ENCODE results near the gene ATG7.

Gene ATG7

DNA sequence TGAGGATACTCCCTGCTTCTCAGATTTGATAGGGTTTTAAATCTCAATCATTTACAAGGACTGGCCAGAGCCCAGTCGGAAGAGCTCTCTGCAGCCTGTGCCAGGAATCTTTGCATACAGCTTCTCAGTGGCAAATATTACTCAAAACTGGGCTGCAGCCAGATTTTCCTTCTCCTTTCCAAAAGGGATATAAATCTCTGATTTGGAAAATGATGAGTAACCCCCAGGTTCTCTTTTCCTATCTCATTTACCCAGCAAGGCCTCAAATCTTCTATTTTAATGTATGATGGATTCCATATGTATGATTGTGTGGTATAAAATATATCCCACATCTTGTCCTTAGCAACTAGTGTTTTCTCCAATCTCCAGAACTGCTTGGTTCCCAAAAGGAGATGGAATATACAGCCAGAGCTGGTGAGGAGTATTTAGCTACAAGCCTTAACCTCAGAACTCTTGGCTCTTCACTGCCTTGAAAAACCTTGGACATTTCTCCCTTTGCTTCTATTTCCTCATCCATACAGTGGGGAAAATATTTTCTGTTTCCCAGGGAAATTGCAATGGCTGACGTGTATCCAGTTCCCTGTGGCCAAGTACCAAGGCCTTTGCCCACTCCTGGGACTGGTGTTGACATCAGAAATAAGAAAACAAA is 114.4 kb downstream of the ATG7 start:
- Histone ChIP-seq H3K27me3 (ENCODE audit: insufficient read depth, insufficient read length) (no peaks in the 10 kb centered on the region), H3K4me3 (ENCODE audit: insufficient read length, low read depth) (no peak overlapping the region), H3K9me3 (ENCODE audit: insufficient read depth, low read length) (no peaks in the 10 kb centered on the region), H3K4me1 (ENCODE audit: insufficient read depth, insufficient read length) (no peaks in the 10 kb centered on the region), H3K36me3 (ENCODE audit: insufficient read depth, insufficient read length, low read length) (no peaks in the 10 kb centered on the region), H3K9ac (ENCODE audit: insufficient read length, low read depth) (no peak overlapping the region)
- no peak for TF ChIP-seq ZNF274 (IDR thresholded peaks at IDR 0.05; ENCODE audit: low read depth, low read length)
- no peak for TF ChIP-seq SUZ12 (IDR thresholded peaks at IDR 0.05; ENCODE audit: extremely low read depth, insufficient read depth, insufficient read length)
- TF ChIP-seq YY1 (IDR thresholded peaks at IDR 0.05; ENCODE audit: insufficient read depth, insufficient read length), result no peak
- DNase-seq (ENCODE audit: low read depth, low spot score), result no peak

DNA sequence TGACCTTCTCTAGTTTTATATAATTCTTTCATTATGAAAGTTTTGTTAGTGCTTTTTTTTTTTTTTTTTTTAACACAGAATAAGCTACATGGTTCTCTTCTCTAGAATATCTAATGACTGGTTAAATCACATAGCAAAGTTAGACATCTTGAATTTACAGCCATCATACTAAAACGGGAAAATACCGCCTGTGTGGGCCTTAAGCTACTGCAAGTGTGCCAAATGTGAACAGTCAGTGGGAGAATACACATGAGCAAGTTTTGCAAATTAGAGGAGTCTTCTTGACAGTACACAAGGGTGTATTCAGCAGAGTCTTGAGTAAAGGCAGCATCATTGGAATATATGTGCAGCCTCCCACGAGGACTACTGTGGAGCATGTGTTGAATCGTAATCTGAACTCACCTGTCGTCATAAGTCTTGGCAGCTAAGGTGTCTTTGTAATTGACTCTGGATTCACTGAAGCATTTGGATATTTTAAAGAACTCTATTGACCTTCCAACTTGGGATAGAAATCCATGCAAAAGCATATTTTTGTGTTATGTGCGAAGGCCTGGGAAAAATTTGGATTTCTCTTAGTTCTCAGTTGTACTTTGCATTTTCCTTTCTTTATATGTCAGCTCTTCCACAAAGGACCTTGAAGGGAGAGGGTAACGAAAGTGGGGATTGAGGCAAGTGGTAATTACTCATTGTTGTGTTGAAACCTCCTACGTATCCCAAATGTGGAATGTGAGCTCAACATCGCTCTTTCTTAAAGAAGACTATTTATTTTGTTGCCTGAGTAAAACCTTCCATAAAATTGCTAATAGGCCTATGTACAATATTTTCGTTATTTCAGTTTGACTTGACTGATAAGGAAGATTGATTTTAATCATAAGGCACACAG is 117.4 kb downstream of the ATG7 start:
- H3K36me3 ChIP-seq (ENCODE audit: insufficient read depth, insufficient read length, low read length), result no peaks in the 10 kb centered on the region
- TF ChIP-seq YY1 (IDR thresholded peaks at IDR 0.05; ENCODE audit: insufficient read depth, insufficient read length) (no peak), ZNF274 (IDR thresholded peaks at IDR 0.05; ENCODE audit: low read depth, low read length) (no peak), SUZ12 (IDR thresholded peaks at IDR 0.05; ENCODE audit: extremely low read depth, insufficient read depth, insufficient read length) (no peak)
- H3K4me1 ChIP-seq (ENCODE audit: insufficient read depth, insufficient read length), result no peaks in the 10 kb centered on the region
- no peaks in the 10 kb centered on the region for H3K9me3 ChIP-seq (ENCODE audit: insufficient read depth, low read length)
- H3K9ac ChIP-seq (ENCODE audit: insufficient read length, low read depth), result no peak overlapping the region
- H3K27me3 ChIP-seq (ENCODE audit: insufficient read depth, insufficient read length), result no peaks in the 10 kb centered on the region
- H3K4me3 ChIP-seq (ENCODE audit: insufficient read length, low read depth), result no peak overlapping the region
- no peak for DNase-seq (ENCODE audit: low read depth, low spot score)

DNA sequence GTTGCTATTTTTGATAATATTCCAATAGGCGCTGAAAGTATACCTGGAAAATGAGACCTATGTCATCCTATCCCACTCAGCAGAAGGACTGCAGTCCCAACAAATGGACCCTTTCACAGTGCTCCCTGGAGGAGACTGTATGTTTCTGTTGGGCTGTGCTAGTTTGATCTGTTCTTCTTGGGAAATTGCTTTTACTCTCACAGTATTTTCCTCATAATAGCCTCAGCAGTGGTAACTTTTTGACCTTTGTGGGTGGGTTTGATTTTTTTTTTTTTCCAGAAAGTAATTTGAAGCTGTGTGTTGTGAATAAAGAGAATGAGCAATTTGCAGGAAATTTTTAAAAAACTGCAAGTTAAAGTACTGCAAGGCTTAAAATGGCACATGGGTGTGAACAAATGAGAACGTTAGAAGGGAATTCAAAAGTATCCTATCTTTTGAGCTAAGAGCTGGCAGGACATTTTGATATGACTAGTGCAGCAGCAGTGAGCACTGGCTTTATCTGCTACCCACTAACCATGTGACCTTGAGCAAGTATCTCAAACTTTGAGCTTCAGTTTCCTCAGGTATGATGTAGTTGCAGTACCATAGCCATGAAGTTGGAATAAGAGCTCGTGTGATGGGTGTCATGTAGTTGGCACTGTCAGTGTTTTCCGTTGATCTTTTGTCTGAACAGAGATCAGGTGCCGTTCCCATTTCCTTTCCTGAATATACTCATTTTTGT is 118.4 kb downstream of the ATG7 start:
- H3K4me3 ChIP-seq (ENCODE audit: insufficient read length, low read depth), result no peak overlapping the region

DNA sequence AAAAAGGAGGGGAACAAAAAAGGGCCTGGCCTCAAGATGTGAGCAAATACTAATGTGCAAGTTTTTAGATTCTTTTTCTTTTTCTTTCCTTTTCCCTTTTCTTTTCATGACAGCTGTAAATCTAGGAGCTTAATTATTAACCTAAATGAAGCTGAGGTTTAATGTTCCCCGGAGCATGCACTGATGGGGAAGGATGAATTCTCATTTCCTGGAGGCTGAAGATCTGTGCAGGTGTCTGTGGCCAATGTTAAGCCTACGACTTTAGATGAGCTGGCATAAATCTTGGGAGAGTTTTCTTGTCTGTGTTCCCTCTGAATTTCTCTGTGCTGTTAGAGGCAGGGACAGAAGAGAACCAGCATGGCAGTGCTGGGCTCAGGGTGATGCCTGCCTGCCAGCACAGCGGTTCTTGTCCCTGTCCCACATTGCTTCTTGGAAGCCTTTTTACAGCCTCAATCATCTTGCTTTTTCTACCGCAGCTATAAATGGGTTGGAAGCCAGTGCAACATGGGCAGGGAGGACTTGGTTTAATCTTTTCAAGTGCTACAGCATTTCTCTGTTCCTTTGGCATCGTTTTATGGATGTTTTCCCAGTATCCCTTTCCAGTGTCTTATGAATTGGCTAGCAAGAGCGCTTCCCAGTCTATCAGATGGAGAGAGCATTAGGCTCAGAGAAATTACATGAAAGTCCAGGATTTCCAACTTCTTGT is 119.1 kb downstream of the ATG7 start:
- H3K9ac ChIP-seq (ENCODE audit: insufficient read length, low read depth), result no peak overlapping the region
- no peak for DNase-seq (ENCODE audit: low read depth, low spot score)
- H3K4me1 ChIP-seq (ENCODE audit: insufficient read depth, insufficient read length), result no peaks in the 10 kb centered on the region
- TF ChIP-seq SUZ12 (IDR thresholded peaks at IDR 0.05; ENCODE audit: extremely low read depth, insufficient read depth, insufficient read length) (no peak), YY1 (IDR thresholded peaks at IDR 0.05; ENCODE audit: insufficient read depth, insufficient read length) (no peak), ZNF274 (IDR thresholded peaks at IDR 0.05; ENCODE audit: low read depth, low read length) (no peak)
- no peaks in the 10 kb centered on the region for H3K36me3 ChIP-seq (ENCODE audit: insufficient read depth, insufficient read length, low read length)
- H3K9me3 ChIP-seq (ENCODE audit: insufficient read depth, low read length), result no peaks in the 10 kb centered on the region
- no peaks in the 10 kb centered on the region for H3K27me3 ChIP-seq (ENCODE audit: insufficient read depth, insufficient read length)
- H3K4me3 ChIP-seq (ENCODE audit: insufficient read length, low read depth), result no peak overlapping the region

More for the DNA sequence above, 118.4 kb downstream of the ATG7 start:
- Histone ChIP-seq H3K9me3 (ENCODE audit: insufficient read depth, low read length) (no peaks in the 10 kb centered on the region), H3K9ac (ENCODE audit: insufficient read length, low read depth) (no peak overlapping the region), H3K36me3 (ENCODE audit: insufficient read depth, insufficient read length, low read length) (no peaks in the 10 kb centered on the region), H3K4me1 (ENCODE audit: insufficient read depth, insufficient read length) (no peaks in the 10 kb centered on the region), H3K27me3 (ENCODE audit: insufficient read depth, insufficient read length) (no peaks in the 10 kb centered on the region)
- TF ChIP-seq YY1 (IDR thresholded peaks at IDR 0.05; ENCODE audit: insufficient read depth, insufficient read length) (no peak), SUZ12 (IDR thresholded peaks at IDR 0.05; ENCODE audit: extremely low read depth, insufficient read depth, insufficient read length) (no peak), ZNF274 (IDR thresholded peaks at IDR 0.05; ENCODE audit: low read depth, low read length) (no peak)
- no peak for DNase-seq (ENCODE audit: low read depth, low spot score)

DNA sequence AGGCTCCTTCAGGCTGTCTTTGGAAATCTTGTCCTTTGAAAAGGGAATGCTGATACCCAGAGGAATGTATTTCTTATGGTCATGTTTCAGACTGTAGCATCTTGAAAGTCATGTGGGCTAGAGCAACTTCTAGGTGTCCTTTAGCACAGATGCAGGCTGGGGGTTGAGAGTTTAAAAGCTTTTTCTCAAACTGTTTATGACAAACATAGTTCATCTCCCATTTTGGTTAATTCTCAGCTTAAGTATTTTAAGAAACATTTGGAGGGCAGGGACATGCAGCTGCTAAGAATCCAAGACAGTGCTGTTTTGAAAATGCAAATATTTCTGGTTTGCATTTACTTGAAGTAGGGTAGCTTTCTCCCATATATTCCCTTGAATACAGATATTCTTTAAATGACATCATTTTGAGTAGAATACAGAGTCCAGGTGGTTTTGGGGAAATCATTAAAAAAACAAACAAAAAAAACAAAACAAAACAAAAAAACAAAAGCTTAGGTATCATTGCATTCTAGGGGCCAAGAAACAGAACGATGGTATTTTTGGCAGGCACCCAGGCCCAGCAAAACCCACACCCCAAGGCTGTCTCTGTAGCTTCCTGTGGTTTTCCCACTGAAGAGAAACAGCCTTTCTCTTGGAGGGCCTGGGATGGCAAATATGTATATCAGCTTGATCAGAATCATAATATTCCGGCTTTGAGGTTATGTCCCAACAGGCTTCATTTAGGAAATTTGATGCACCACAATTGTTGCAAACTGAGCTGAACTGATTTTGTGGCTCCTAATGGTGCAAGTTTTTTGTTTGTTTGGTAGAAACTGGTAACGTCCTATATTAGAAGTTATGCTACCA is 120.0 kb downstream of the ATG7 start:
- Histone ChIP-seq H3K4me1 (ENCODE audit: insufficient read depth, insufficient read length) (no peaks in the 10 kb centered on the region), H3K9ac (ENCODE audit: insufficient read length, low read depth) (no peak overlapping the region), H3K9me3 (ENCODE audit: insufficient read depth, low read length) (no peaks in the 10 kb centered on the region), H3K27me3 (ENCODE audit: insufficient read depth, insufficient read length) (no peaks in the 10 kb centered on the region), H3K36me3 (ENCODE audit: insufficient read depth, insufficient read length, low read length) (no peaks in the 10 kb centered on the region), H3K4me3 (ENCODE audit: insufficient read length, low read depth) (no peak overlapping the region)
- TF ChIP-seq SUZ12 (IDR thresholded peaks at IDR 0.05; ENCODE audit: extremely low read depth, insufficient read depth, insufficient read length) (no peak), ZNF274 (IDR thresholded peaks at IDR 0.05; ENCODE audit: low read depth, low read length) (no peak), YY1 (IDR thresholded peaks at IDR 0.05; ENCODE audit: insufficient read depth, insufficient read length) (no peak)
- no peak for DNase-seq (ENCODE audit: low read depth, low spot score)

DNA sequence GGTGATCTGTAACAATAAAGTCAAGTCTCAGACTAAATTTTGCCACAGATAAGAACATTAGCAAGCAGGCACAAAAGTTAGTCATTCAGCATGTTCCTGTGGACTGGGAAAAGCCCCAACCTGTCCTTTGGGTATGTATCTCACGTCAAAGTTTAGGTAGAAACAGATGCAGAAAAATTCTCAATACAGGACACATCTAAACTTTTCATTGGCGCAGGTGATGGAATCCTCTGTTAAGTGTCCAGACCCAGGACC is 120.6 kb downstream of the ATG7 start:
- no peaks in the 10 kb centered on the region for H3K4me1 ChIP-seq (ENCODE audit: insufficient read depth, insufficient read length)
- no peaks in the 10 kb centered on the region for H3K36me3 ChIP-seq (ENCODE audit: insufficient read depth, insufficient read length, low read length)
- no peak overlapping the region for H3K4me3 ChIP-seq (ENCODE audit: insufficient read length, low read depth)
- H3K9ac ChIP-seq (ENCODE audit: insufficient read length, low read depth), result no peak overlapping the region
- H3K27me3 ChIP-seq (ENCODE audit: insufficient read depth, insufficient read length), result no peaks in the 10 kb centered on the region
- TF ChIP-seq ZNF274 (IDR thresholded peaks at IDR 0.05; ENCODE audit: low read depth, low read length), result no peak
- no peak for TF ChIP-seq SUZ12 (IDR thresholded peaks at IDR 0.05; ENCODE audit: extremely low read depth, insufficient read depth, insufficient read length)
- TF ChIP-seq YY1 (IDR thresholded peaks at IDR 0.05; ENCODE audit: insufficient read depth, insufficient read length), result no peak
- H3K9me3 ChIP-seq (ENCODE audit: insufficient read depth, low read length), result no peaks in the 10 kb centered on the region
- no peak for DNase-seq (ENCODE audit: low read depth, low spot score)
